Activated CD8-positive, alpha-beta T cell treated with anti-CD3 and anti-CD28 coated beads for 36 hours (primary cell): ENCODE data around the gene CCDC167. TPM values are rescaled to one million over a fixed set of nuclear protein-coding genes. Genes with fewer than 3 reads are reported as not detected.

Experiments
- ATAC-seq: fragments of 200-7000 bp; cut with Tn5 transposase; one replicate; pipeline ENCODE4 v1.10.0; 2021; ENCODE audit warnings: mild to moderate bottlenecking, moderate library complexity
- CTCF ChIA-PET: fragments of 350-600 bp; sonication (Branson Sonifier 250); formaldehyde crosslinking; loops from one replicate; lab custom pipeline; 2021; ENCODE audit warnings: antibody characterized with exemption; lab: Charles Lee
- POLR2A ChIA-PET: fragments of 350-600 bp; sonication (Branson Sonifier 250); formaldehyde crosslinking; loops from one replicate; lab custom pipeline; 2021; ENCODE audit warnings: antibody characterized with exemption; lab: Charles Lee
- DNase-seq: peaks from one replicate; pipeline ENCODE4 v3.0.0-alpha.2; 2020
- H3K27ac Mint-ChIP-seq: one replicate; pipeline ENCODE4 v1.8.0; 2021; ENCODE audit warnings: mild to moderate bottlenecking, mixed read lengths
- H3K27me3 Mint-ChIP-seq: one replicate; pipeline ENCODE4 v1.8.0; 2021; ENCODE audit warnings: mixed read lengths
- H3K36me3 Mint-ChIP-seq: one replicate; pipeline ENCODE4 v1.8.0; 2021; ENCODE audit warnings: low read depth, mixed read lengths
- H3K4me1 Mint-ChIP-seq: one replicate; pipeline ENCODE4 v1.8.0; 2021; ENCODE audit warnings: low read depth, mixed read lengths
- H3K4me3 Mint-ChIP-seq: one replicate; pipeline ENCODE4 v1.8.0; 2021; ENCODE audit warnings: mild to moderate bottlenecking, moderate library complexity, mixed read lengths
- H3K9me3 Mint-ChIP-seq: one replicate; pipeline ENCODE4 v1.8.0; 2021; ENCODE audit warnings: mixed read lengths
- intact Hi-C: fragments of 100-400 bp; cut with micrococcal nuclease; formaldehyde crosslinking; loops from one replicate; pipeline ENCODE4 v1.10.0; 2022
- total RNA-seq, 2 experiments: library from RNA; stranded (reverse); gene quantifications; one replicate each; pipeline ENCODE4 v1.2.3, GENCODE V29; 2021
- TF ChIP-seq, protein P1 (sequence below): fragments of 200-600 bp; IDR thresholded peaks from one replicate; pipeline ENCODE4 v1.8.0; 2022; ENCODE audit warnings: antibody characterized with exemption, mild to moderate bottlenecking

The CCDC167 gene
- total RNA-seq, 2 experiments from 2014 or later = 63.7 to 68.1 TPM

DNA sequence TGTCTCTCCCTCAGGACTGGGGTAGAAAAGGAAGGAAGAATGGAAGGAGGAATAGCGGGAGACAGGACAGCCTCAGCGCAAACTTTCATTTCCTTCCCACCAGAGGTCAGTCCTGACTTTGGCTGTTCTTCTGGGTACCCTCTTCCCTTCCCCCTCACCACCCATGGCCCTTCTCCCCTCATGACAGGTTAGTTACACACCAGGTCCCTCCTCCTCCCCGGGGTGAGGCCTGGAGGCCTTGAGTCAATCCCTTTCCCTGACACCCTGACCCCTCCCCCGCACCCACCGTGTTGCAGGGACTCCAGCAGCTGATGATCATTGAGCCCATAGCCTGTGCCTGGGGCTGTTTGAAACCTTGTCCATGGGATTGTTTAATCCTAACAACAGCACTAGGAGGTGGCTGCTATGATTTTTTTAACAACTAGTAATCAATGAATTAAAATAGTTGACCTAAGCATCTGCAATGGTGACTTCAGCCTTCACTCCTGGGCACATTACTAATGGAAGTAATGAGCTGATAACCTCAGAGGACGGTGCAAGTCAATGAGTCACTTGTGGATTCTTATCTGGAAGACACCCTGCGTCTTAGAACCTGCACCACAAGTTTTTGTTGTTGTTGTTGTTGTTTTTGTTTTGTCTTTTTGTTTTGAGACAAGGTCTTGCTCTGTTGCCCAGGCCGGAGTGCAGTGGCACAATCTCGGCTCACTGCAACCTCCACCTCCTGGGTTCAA lies 46.6 kb upstream of the CCDC167 start:
- ATAC-seq = no peak
- ChIA-PET CTCF (interaction anchor here (2.0 to 2.4 kb wide), 2 partner anchors 9 to 55 kb away, joined by 4 to 14 read pairs; no protein-coding TSS in a partner anchor), POLR2A (interaction anchor here (0.8 to 1.2 kb wide), 2 partner anchors 25 to 29 kb away, joined by 3 read pairs; no protein-coding TSS in a partner anchor)
- no peak for DNase-seq
- TF ChIP-seq, protein P1, sequence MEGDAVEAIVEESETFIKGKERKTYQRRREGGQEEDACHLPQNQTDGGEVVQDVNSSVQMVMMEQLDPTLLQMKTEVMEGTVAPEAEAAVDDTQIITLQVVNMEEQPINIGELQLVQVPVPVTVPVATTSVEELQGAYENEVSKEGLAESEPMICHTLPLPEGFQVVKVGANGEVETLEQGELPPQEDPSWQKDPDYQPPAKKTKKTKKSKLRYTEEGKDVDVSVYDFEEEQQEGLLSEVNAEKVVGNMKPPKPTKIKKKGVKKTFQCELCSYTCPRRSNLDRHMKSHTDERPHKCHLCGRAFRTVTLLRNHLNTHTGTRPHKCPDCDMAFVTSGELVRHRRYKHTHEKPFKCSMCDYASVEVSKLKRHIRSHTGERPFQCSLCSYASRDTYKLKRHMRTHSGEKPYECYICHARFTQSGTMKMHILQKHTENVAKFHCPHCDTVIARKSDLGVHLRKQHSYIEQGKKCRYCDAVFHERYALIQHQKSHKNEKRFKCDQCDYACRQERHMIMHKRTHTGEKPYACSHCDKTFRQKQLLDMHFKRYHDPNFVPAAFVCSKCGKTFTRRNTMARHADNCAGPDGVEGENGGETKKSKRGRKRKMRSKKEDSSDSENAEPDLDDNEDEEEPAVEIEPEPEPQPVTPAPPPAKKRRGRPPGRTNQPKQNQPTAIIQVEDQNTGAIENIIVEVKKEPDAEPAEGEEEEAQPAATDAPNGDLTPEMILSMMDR = no peak
- Mint-ChIP-seq H3K4me3 (no peak overlapping the region), H3K36me3 (no peaks in the 10 kb centered on the region), H3K9me3 (no peaks in the 10 kb centered on the region), H3K27me3 (no peaks in the 10 kb centered on the region), H3K4me1 (peaks cover 42% of the 10 kb centered on the region), H3K27ac (no peak overlapping the region)
- intact Hi-C loops = no loop called here

DNA sequence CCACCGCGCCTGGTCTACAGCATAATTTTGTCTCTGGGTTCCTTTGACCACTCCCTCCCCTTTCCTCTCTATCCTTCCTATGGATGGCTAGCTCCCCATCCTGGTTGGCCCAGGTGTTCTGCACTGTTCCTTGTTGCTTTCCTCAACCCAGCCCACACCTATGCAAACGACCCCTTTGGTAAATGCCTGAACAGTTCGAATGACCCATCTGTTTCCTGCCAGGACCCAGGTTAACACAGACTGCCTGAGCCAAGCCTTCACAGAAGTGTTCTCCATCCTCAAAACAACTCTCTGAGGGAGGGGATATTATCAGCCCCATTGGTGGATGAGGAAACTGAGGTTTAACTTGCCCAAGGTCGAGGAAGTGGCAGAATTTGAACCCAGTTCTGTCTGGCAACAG lies 44.8 kb upstream of the CCDC167 start:
- DNase-seq (no peak), ATAC-seq (no peak)
- Mint-ChIP-seq H3K4me3 (no peak overlapping the region), H3K36me3 (no peaks in the 10 kb centered on the region), H3K27ac (no peak overlapping the region), H3K27me3 (no peaks in the 10 kb centered on the region), H3K4me1 (peaks cover 56% of the 10 kb centered on the region), H3K9me3 (no peaks in the 10 kb centered on the region)
- TF ChIP-seq, protein P1 = no peak
- ChIA-PET CTCF (interaction anchor here (1.8 kb wide), 1 partner anchor 22 kb away, joined by 8 read pairs; no protein-coding TSS in a partner anchor), POLR2A (interaction anchor here (0.8 to 0.9 kb wide), 2 partner anchors 27 to 64 kb away, joined by 3 to 5 read pairs; no protein-coding TSS in a partner anchor)
- intact Hi-C loops = no loop called here

DNA sequence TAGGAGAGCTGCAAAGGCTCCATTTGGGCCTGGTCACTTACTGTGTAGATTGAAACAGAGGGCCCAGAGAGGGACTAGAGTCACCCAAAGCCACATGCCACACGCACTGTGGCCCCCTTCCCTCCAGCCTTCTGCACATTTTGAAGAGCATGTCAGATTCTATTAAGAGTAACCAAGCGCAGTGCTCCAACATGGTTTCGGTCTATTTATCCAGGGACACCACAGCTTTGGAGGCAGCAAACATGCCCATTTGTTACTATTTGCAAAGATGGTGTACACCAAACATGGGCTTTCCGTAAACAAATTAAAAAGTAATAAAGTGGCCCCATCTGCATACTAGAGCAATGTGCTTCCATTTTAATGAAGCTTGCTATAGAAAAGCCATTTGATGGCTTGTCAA lies 43.7 kb upstream of the CCDC167 start:
- no peaks in the 10 kb centered on the region for H3K9me3 Mint-ChIP-seq
- H3K27ac Mint-ChIP-seq = no peak overlapping the region
- H3K4me1 Mint-ChIP-seq = peaks cover 53% of the 10 kb centered on the region
- intact Hi-C loops = no loop called here
- no peaks in the 10 kb centered on the region for H3K27me3 Mint-ChIP-seq
- TF ChIP-seq, protein P1 = no peak
- ChIA-PET CTCF (no interaction called here), POLR2A (interaction anchor here (1.0 kb wide), 1 partner anchor 12 kb away, joined by 3 read pairs; no protein-coding TSS in a partner anchor)
- no peak for DNase-seq
- no peak overlapping the region for H3K4me3 Mint-ChIP-seq
- H3K36me3 Mint-ChIP-seq = no peaks in the 10 kb centered on the region
- ATAC-seq = no peak

DNA sequence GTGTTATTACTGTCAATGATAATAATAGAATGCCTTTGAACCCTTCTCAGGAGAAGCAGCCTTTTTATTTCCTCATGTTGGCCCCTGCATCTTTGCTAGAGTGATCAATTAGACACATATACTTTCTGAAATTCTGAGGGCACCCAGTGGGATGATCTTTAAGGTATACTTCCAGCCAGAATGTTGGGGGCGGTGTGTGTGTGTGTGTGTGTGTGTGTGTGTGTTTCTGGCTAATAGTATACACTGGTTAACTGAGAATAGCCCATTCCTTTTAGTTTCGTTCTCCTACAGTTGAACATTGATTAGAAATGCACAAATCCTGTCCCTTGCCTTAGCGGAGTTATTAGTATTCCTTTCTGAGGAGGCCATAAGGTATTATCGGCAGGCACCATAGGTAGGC lies 41.7 kb upstream of the CCDC167 start:
- TF ChIP-seq, protein P1 = no peak
- no peak for DNase-seq
- intact Hi-C loops = no loop called here
- Mint-ChIP-seq H3K9me3 (no peaks in the 10 kb centered on the region), H3K36me3 (no peaks in the 10 kb centered on the region), H3K4me3 (no peak overlapping the region), H3K27me3 (no peaks in the 10 kb centered on the region), H3K4me1 (peaks cover 37% of the 10 kb centered on the region), H3K27ac (no peak overlapping the region)
- CTCF ChIA-PET = interaction anchor here (2.0 kb wide), 1 partner anchor 25 kb away, joined by 8 read pairs; no protein-coding TSS in a partner anchor
- POLR2A ChIA-PET = interaction anchor here (1.4 to 1.9 kb wide), 2 partner anchors 13 to 17 kb away, joined by 3 to 4 read pairs; no protein-coding TSS in a partner anchor
- no peak for ATAC-seq

DNA sequence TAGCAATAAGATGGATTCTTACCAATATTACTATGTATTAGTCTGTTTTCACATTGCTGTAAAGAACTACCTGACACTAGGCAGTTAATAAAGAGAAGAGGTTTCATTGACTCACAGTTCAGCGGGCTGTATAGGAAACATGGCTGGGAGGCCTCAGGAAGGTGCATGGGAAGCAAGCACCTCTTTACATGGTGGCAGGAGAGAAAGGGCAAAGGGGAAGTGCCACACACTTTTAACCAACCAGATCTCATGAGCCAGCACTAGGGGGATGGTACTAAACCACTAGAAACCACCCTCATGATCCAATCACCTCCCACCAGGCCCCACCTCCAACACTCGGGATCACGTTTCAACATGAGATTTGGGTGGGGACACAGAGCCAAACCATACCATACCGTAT lies 40.7 kb upstream of the CCDC167 start:
- Mint-ChIP-seq H3K4me3 (no peak overlapping the region), H3K36me3 (no peaks in the 10 kb centered on the region), H3K27me3 (no peaks in the 10 kb centered on the region), H3K9me3 (no peaks in the 10 kb centered on the region), H3K27ac (no peak overlapping the region), H3K4me1 (peaks cover 33% of the 10 kb centered on the region)
- ChIA-PET POLR2A (interaction anchor here (1.4 to 3.7 kb wide), 3 partner anchors 14 to 24 kb away, joined by 3 to 17 read pairs (median 4); no protein-coding TSS in a partner anchor), CTCF (interaction anchor here (2.0 kb wide), 1 partner anchor 26 kb away, joined by 8 read pairs; no protein-coding TSS in a partner anchor)
- TF ChIP-seq, protein P1 = no peak
- DNase-seq (no peak), ATAC-seq (no peak)
- intact Hi-C loops = no loop called here
